Panc1 (cell line): Measurements from ENCODE around the gene RNF111. TPM values are rescaled to one million over a fixed set of nuclear protein-coding genes. Genes with fewer than 3 reads are reported as not detected.

Experiments used
- ATAC-seq: fragments of 200-7000 bp; cut with Tn5 transposase; 2 replicates; pipeline ENCODE4 v1.9.1; 2020; ENCODE audit warnings: mild to moderate bottlenecking, moderate library complexity
- BruUV-seq: library from RNA; stranded (reverse); fragments of 400-500 nt; replicated peaks from 2 replicates; lab custom pipeline; 2021; lab: Mats Ljungman, UMichigan
- CTCF ChIA-PET: fragments of 300-600 bp; sonication (Branson Sonifier 250); formaldehyde crosslinking; loops from one replicate; lab custom pipeline; 2022; ENCODE audit warnings: antibody characterized with exemption; lab: Charles Lee
- POLR2A ChIA-PET: fragments of 300-600 bp; sonication (Branson Sonifier 250); formaldehyde crosslinking; loops from one replicate; lab custom pipeline; 2022; ENCODE audit warnings: antibody characterized with exemption; lab: Charles Lee
- DNase-seq: peaks from one replicate; pipeline ENCODE4 v3.0.0-alpha.2; 2010; ENCODE audit warnings: low read depth, low spot score
- H3K27ac ChIP-seq: 2 replicates; pipeline ENCODE4 v1.5.1; 2011; ENCODE audit warnings: mild to moderate bottlenecking, low read length, inconsistent platforms
- H3K27me3 ChIP-seq: fragments of 200-500 bp; sonication (Bioruptor generic); 2 replicates; pipeline ENCODE4 v1.6.0; 2014; ENCODE audit warnings: low read length, inconsistent platforms; ENCODE audit not compliant: control insufficient read depth, insufficient read depth
- H3K36me3 ChIP-seq: fragments of 200-500 bp; sonication (Bioruptor generic); 2 replicates; pipeline ENCODE4 v1.5.1; 2014; ENCODE audit warnings: inconsistent platforms, mild to moderate bottlenecking, low read length, moderate library complexity; ENCODE audit not compliant: control insufficient read depth, insufficient read depth
- H3K4me1 ChIP-seq: 2 replicates; pipeline ENCODE4 v1.5.1; 2011; ENCODE audit warnings: inconsistent platforms, mild to moderate bottlenecking, low read length, moderate library complexity; ENCODE audit not compliant: control insufficient read depth, insufficient read depth
- H3K4me3 ChIP-seq, 2 experiments: 2 replicates each; pipeline ENCODE4 v1.5.1; 2011 to 2012; ENCODE audit warnings: low read depth in 2 of 2, low read length in 2 of 2, mild to moderate bottlenecking in 2 of 2, inconsistent platforms in 1 of 2, moderate library complexity in 1 of 2
- H3K9me3 ChIP-seq: fragments of 200-500 bp; sonication (Bioruptor generic); 2 replicates; pipeline ENCODE4 v1.5.1; 2014; ENCODE audit warnings: low read depth, mild to moderate bottlenecking, inconsistent platforms, low read length, moderate library complexity; ENCODE audit not compliant: control insufficient read depth, insufficient read depth
- CTCF ChIP-seq: fragments of 450-650 bp; IDR thresholded peaks from 2 replicates; pipeline ENCODE4 v1.5.1; 2017; ENCODE audit warnings: mild to moderate bottlenecking
- POLR2AphosphoS5 ChIP-seq: IDR thresholded peaks from 2 replicates; pipeline ENCODE4 v1.6.1; 2012; ENCODE audit warnings: mild to moderate bottlenecking, low read depth, low read length, moderate library complexity
- REST ChIP-seq, 2 experiments: IDR thresholded peaks; 2 replicates each; pipeline ENCODE4 v1.6.1; 2011 to 2012; ENCODE audit warnings: low read depth in 2 of 2, control low read depth in 1 of 2, low read length in 1 of 2, mild to moderate bottlenecking in 1 of 2, moderate library complexity in 1 of 2; ENCODE audit not compliant: insufficient read depth in 1 of 2
- SIN3A ChIP-seq: IDR thresholded peaks from 2 replicates; pipeline ENCODE4 v1.6.1; 2012; ENCODE audit warnings: low read depth, mild to moderate bottlenecking, low read length, moderate library complexity, borderline replicate concordance; ENCODE audit not compliant: insufficient read depth
- TCF7L2 ChIP-seq: IDR thresholded peaks from 2 replicates; pipeline ENCODE4 v1.6.1; 2011; ENCODE audit warnings: mild to moderate bottlenecking, low read depth, low read length, inconsistent platforms
- in situ Hi-C: cut with HindIII; loops from 2 replicates; pipeline ENCODE4 v1.10.0; 2016; ENCODE audit warnings: low sequenced_read_pairs, low pct_unique_long_range_greater_than_20kb
- intact Hi-C: fragments of 100-400 bp; cut with micrococcal nuclease; formaldehyde crosslinking; loops from one replicate; pipeline ENCODE4 v1.10.0; 2022; ENCODE audit not compliant: unreplicated experiment
- total RNA-seq: library from RNA; stranded (reverse); gene quantifications from one replicate; pipeline ENCODE4 v1.2.1, GENCODE V29; 2021; ENCODE audit not compliant: unreplicated experiment

RNF111 gene
- total RNA-seq, 1 experiment from 2014 or later, result 37.2 TPM

- no peaks in the 10 kb centered on the region for H3K4me1 ChIP-seq
- H3K36me3 ChIP-seq, result no peaks in the 10 kb centered on the region
- no peaks in the 10 kb centered on the region for H3K9me3 ChIP-seq
- no peak for ATAC-seq
- intact Hi-C loops, result no loop called here
- ChIA-PET POLR2A (interaction anchor here (0.6 kb wide), 1 partner anchor 212 kb away, joined by 8 read pairs; no protein-coding TSS in a partner anchor), CTCF (no interaction called here)
- H3K27ac ChIP-seq, result no peak overlapping the region
- H3K4me3 ChIP-seq, result no peak overlapping the region
- no peak for DNase-seq
- BruUV-seq, result no TSS peak
- in situ Hi-C loops, result no loop called here
- H3K27me3 ChIP-seq, result no peaks in the 10 kb centered on the region
- TF ChIP-seq CTCF (no peak), REST (IDR thresholded peaks at IDR 0.05; ENCODE audit: insufficient read depth in 1 of 2, low read depth in 2 of 2, low read length in 1 of 2) (no peak), POLR2AphosphoS5 (no peak)
Measured at GRCh38 chr15:58962136-58962535, 25.3 kb upstream of the RNF111 start.

DNA sequence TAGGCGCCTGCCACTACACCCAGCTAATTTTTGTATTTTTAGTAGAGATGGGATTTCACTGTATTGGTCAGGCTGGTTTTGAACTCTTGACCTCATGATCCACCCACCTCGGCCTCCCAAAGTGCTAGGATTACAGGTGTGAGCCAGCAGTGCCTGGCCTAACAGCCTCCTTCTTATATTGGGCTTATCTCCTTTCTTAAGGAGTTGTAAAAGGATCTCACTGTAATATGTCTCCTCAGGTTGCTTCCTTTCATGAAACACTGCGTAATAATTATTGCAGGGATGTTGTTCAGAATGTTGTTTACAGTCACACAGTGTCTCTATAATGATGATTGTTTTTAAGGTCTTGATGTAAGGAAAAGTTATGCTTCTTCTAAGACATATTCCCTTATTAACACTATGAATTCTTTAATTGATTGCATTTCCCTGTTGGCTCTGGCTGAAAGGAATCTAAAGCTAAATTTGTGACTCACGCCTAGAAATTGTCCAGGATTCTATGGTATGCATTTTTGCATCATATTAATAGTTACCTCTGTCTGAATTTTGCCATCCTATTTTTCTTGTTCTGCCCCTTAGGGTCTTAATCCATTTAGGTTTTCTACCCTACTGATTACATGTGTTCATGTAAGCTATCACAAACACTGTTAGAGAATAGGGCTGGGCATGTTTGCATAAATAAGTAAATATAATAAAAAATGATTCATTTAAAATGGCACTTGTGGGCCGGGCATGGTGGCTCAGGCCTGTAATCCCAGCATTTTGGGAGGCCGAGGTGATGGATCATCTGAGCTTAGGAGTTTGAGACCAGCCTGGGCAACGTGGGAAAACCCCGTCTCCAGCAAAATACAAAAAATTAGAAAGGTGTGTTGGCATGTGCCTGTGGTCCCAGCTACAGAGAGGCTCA is 24.5 kb upstream of the RNF111 start:
- ATAC-seq (peak; percentile 66), DNase-seq (no peak)
- no peaks in the 10 kb centered on the region for H3K27me3 ChIP-seq
- TF ChIP-seq POLR2AphosphoS5, result no peak
- TF ChIP-seq SIN3A, result no peak
- no peak for TF ChIP-seq REST (IDR thresholded peaks at IDR 0.05; ENCODE audit: insufficient read depth in 1 of 2, low read depth in 2 of 2, low read length in 1 of 2)
- no peak for TF ChIP-seq TCF7L2
- no peak for TF ChIP-seq CTCF
- BruUV-seq, result no TSS peak
- POLR2A ChIA-PET, result interaction anchor here (0.6 to 0.7 kb wide), 2 partner anchors 213 to 489 kb away, joined by 3 to 8 read pairs; no protein-coding TSS in a partner anchor
- CTCF ChIA-PET, result no interaction called here
- H3K9me3 ChIP-seq, result no peaks in the 10 kb centered on the region
- no peak overlapping the region for H3K4me3 ChIP-seq
- no peaks in the 10 kb centered on the region for H3K4me1 ChIP-seq
- intact Hi-C loops (no loop called here), in situ Hi-C loops (no loop called here)
- H3K27ac ChIP-seq, result no peak overlapping the region
- no peaks in the 10 kb centered on the region for H3K36me3 ChIP-seq
